ENCODE data around the gene DNAJC1.

GRCh38 chr10:21825345-21825744 is 178.2 kb downstream of the DNAJC1 start:
- TF ChIP-seq CTCF (IDR thresholded peaks at IDR 0.05), result no peak
- TF ChIP-seq POLR2A (IDR thresholded peaks at IDR 0.05), result no peak
